GM23248 (cell line): Measurements from ENCODE around the gene CEBPG. TPM values are rescaled to one million over a fixed set of nuclear protein-coding genes. Genes with fewer than 3 reads are reported as not detected.

Source experiments
- DNase-seq: peaks from one replicate; pipeline ENCODE4 v3.0.0-alpha.2; 2015
- H2AFZ ChIP-seq: fragments of 200-600 bp; sonication (generic); 2 replicates; pipeline ENCODE4 v1.6.1; 2016; ENCODE audit warnings: antibody characterized with exemption
- H3F3A ChIP-seq: fragments of 200-600 bp; sonication (generic); 2 replicates; pipeline ENCODE4 v1.6.1; 2016; ENCODE audit warnings: mild to moderate bottlenecking, antibody characterized with exemption, mixed run types; ENCODE audit not compliant: insufficient read depth
- H3K27ac ChIP-seq: fragments of 200-600 bp; sonication (generic); 2 replicates; pipeline ENCODE4 v1.5.1; 2016; ENCODE audit warnings: mild to moderate bottlenecking
- H3K27me3 ChIP-seq: fragments of 200-600 bp; sonication (generic); replicated peaks from 2 replicates; pipeline ENCODE4 v1.6.1; 2016; ENCODE audit warnings: mild to moderate bottlenecking; ENCODE audit not compliant: insufficient read depth
- H3K36me3 ChIP-seq: fragments of 200-600 bp; sonication (generic); 2 replicates; pipeline ENCODE4 v1.6.1; 2016; ENCODE audit warnings: low read depth, mild to moderate bottlenecking
- H3K4me1 ChIP-seq: fragments of 200-600 bp; sonication (generic); 2 replicates; pipeline ENCODE4 v1.6.1; 2016; ENCODE audit warnings: mild to moderate bottlenecking; ENCODE audit not compliant: insufficient read depth
- H3K4me2 ChIP-seq: fragments of 200-600 bp; sonication (generic); one replicate; pipeline ENCODE4 v1.6.1; 2016; ENCODE audit warnings: mild to moderate bottlenecking; ENCODE audit not compliant: unreplicated experiment
- H3K4me3 ChIP-seq: fragments of 200-600 bp; sonication (generic); 2 replicates; pipeline ENCODE4 v1.5.1; 2016; ENCODE audit warnings: mild to moderate bottlenecking
- H3K79me2 ChIP-seq: fragments of 200-600 bp; sonication (generic); 2 replicates; pipeline ENCODE4 v1.6.1; 2016; ENCODE audit warnings: mild to moderate bottlenecking; ENCODE audit not compliant: insufficient read depth
- H3K9ac ChIP-seq: fragments of 200-600 bp; sonication (generic); 2 replicates; pipeline ENCODE4 v1.6.1; 2016; ENCODE audit warnings: mild to moderate bottlenecking
- H3K9me2 ChIP-seq: fragments of 200-600 bp; sonication (generic); 2 replicates; pipeline ENCODE4 v1.6.1; 2016; ENCODE audit warnings: mixed run types, mild to moderate bottlenecking, moderate library complexity; ENCODE audit not compliant: insufficient read depth
- H3K9me3 ChIP-seq: fragments of 200-600 bp; sonication (generic); one replicate; pipeline ENCODE4 v1.6.1; 2017; ENCODE audit warnings: low read depth
- H4K20me1 ChIP-seq: fragments of 200-600 bp; sonication (generic); 2 replicates; pipeline ENCODE4 v1.6.0; 2016; ENCODE audit not compliant: insufficient read depth
- EZH2 ChIP-seq: fragments of 200-600 bp; sonication (generic); IDR thresholded peaks from 2 replicates; pipeline ENCODE4 v1.6.1; 2018; ENCODE audit warnings: antibody characterized with exemption, mild to moderate bottlenecking; ENCODE audit not compliant: insufficient read depth, poor library complexity, severe bottlenecking
- EZH2phosphoT487 ChIP-seq: fragments of 200-600 bp; sonication (generic); IDR thresholded peaks from 2 replicates; pipeline ENCODE4 v1.6.1; 2018; ENCODE audit warnings: antibody characterized with exemption, moderate library complexity, mild to moderate bottlenecking, low read depth; ENCODE audit not compliant: insufficient read depth
- WGBS, 2 experiments: methylation state at CpG; one replicate each; pipeline ENCODE4 v1.1.6; 2015 to 2017; ENCODE audit warnings: low lambda C conversion rate in 2 of 2, low coverage in 1 of 2; ENCODE audit errors: missing lambda C conversion rate in 2 of 2; 5-methylcytosine and 5-hydroxymethylcytosine counted together
- in situ Hi-C: fragments of 300-500 bp; cut with MboI; formaldehyde crosslinking; loops from 2 replicates; pipeline ENCODE4 v1.15.0; 2020
- polyA plus RNA-seq: library from polyadenylated mRNA; unstranded; fragments of >200 nt; fragmentation: Nextera tagmentation; extraction: Ambion mirVana; gene quantifications from 2 replicates; pipeline ENCODE4 v1.2.1, GENCODE V29; 2016
- total RNA-seq: library from RNA; depleted of rRNA; stranded (reverse); fragments of >200 nt; shearing (Covaris generic); gene quantifications from 2 replicates; pipeline ENCODE4 v1.2.3, GENCODE V29; 2014

Gene CEBPG
- total and polyA plus RNA-seq, 2 experiments from 2014 or later: 27.6 to 36.2 TPM

DNA sequence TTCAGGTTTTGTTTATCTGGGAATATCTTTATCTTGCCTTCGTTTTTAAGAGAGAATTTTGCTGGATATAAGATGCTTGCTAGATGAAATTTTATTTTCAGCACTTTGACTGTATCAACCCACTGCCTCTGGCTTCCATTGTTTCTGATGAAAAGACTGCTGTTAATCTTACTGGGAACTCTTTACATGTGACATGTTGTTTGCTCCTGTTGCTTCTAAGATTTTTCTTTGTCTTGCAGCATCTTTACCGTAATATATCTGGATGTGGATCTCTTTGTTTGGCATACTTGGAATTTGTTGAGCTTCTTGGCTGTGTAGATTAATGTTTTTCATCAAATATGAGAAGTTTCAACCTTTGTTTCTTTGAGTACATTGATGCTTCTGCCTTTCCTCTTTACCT is 18.0 kb upstream of the CEBPG start:
- H4K20me1 ChIP-seq: no peaks in the 10 kb centered on the region
- no peak for DNase-seq
- H3F3A ChIP-seq: 0 out of 2 replicates have a peak, but pooled peaks cover 7% of the 10 kb centered on the region
- in situ Hi-C loops: no loop called here
- no peaks in the 10 kb centered on the region for H3K9me2 ChIP-seq
- WGBS, 2 experiments: 44 to 52% methylated on average over 2 of the region's 2 CpGs
- H3K9me3 ChIP-seq: peaks cover 7% of the 10 kb centered on the region
- H3K4me2 ChIP-seq: no peak overlapping the region
- peaks cover 5% of the 10 kb centered on the region; the same call in 1 of the 2 replicates for H3K4me1 ChIP-seq
- H2AFZ ChIP-seq: no peak overlapping the region
- no peaks in the 10 kb centered on the region for H3K36me3 ChIP-seq
- no peak for TF ChIP-seq EZH2phosphoT487
- TF ChIP-seq EZH2: no peak
- H3K27me3 ChIP-seq: peaks cover 22% of the 10 kb centered on the region; the same call in 1 of the 2 replicates
- H3K27ac ChIP-seq: no peak overlapping the region
- no peak overlapping the region for H3K4me3 ChIP-seq
- H3K9ac ChIP-seq: no peak overlapping the region
- H3K79me2 ChIP-seq: no peaks in the 10 kb centered on the region

DNA sequence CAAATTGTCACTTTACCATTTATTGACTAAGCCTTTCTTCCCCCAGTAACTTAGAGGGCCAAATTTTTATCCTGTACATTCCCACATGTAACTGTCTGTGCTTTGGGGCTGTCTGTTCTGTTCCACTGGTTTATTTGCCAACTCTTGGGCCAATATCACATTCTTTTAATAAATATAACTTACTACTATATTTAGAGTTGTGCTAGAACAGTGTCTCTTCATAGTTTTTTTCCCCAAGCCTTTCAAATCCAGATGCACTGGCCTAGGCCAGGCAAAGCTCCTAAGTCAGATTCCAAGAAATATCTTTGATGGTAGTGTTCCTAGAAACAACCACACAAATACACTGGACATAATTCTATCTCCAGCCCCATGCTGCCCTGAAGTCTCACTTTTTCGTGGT is 16.0 kb upstream of the CEBPG start:
- Histone ChIP-seq H3K9me3 (peaks cover 7% of the 10 kb centered on the region), H3K9me2 (no peaks in the 10 kb centered on the region), H3K27ac (no peak overlapping the region), H3K36me3 (no peaks in the 10 kb centered on the region), H3K27me3 (peaks cover 36% of the 10 kb centered on the region), H3K9ac (no peak overlapping the region), H3K79me2 (no peaks in the 10 kb centered on the region), H3F3A (no peaks in the 10 kb centered on the region), H3K4me2 (no peak overlapping the region), H3K4me1 (no peaks in the 10 kb centered on the region), H4K20me1 (no peaks in the 10 kb centered on the region), H2AFZ (no peak overlapping the region), H3K4me3 (no peak overlapping the region)
- no peak for DNase-seq
- in situ Hi-C loops: no loop called here
- TF ChIP-seq EZH2 (no peak), EZH2phosphoT487 (no peak)
- WGBS, 2 experiments: 0% methylated on average over 1 of the region's 1 CpG

DNA sequence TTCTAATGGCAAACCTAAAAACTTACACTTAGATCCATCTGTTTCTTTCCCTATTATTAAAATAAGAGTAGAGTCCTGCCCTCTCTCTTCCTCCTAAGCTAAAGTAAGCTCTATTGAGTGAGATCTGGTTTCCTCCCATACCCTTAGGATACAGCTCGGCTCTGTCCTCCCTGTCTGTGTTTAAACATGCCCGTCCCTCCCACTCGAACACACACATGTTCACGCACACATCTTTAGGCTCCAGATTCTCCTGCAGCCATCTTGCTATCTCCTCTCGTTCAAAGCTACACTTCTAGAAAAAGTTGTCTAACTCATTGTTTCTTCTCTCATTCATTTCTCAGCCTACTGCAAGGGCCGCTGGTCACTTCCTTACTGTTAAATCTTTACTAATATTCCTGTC is 15.1 kb upstream of the CEBPG start:
- Histone ChIP-seq H3F3A (no peaks in the 10 kb centered on the region), H3K79me2 (no peaks in the 10 kb centered on the region), H3K9ac (no peak overlapping the region), H3K27ac (no peak overlapping the region), H3K36me3 (no peaks in the 10 kb centered on the region), H3K9me2 (no peaks in the 10 kb centered on the region), H4K20me1 (no peaks in the 10 kb centered on the region), H3K4me1 (no peaks in the 10 kb centered on the region), H3K4me2 (no peak overlapping the region), H2AFZ (no peak overlapping the region), H3K4me3 (no peak overlapping the region), H3K27me3 (peaks cover 42% of the 10 kb centered on the region), H3K9me3 (peaks cover 7% of the 10 kb centered on the region)
- 66 to 69% methylated on average over 6 of the region's 6 CpGs for WGBS, 2 experiments
- no peak for DNase-seq
- no peak for TF ChIP-seq EZH2
- no peak for TF ChIP-seq EZH2phosphoT487
- in situ Hi-C loops: no loop called here

DNA sequence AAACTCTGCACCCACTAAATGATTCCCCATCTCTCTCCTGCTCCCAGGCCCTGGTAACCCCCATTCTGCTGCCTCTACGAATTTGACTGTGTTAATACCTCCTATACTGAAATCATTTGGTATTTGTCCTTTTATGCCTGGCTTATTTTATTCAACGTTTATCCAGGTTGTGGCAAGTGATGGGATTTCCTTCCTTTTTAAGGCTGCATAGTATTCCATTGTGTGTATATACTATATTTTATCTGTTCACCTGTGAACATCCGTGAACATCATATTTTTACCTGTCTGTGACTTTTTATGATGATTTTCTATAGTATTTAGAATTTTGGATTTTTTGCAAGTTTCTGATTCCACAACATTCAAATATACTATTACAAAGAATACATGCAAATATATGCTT is 13.9 kb upstream of the CEBPG start:
- no peak for DNase-seq
- Histone ChIP-seq H4K20me1 (no peaks in the 10 kb centered on the region), H3K9me3 (peaks cover 7% of the 10 kb centered on the region), H3K9me2 (no peaks in the 10 kb centered on the region), H3K4me2 (no peak overlapping the region), H3K36me3 (no peaks in the 10 kb centered on the region), H2AFZ (no peak overlapping the region), H3K27me3 (peaks cover 51% of the 10 kb centered on the region), H3K4me3 (no peak overlapping the region), H3K27ac (no peak overlapping the region), H3F3A (no peaks in the 10 kb centered on the region), H3K4me1 (no peaks in the 10 kb centered on the region), H3K79me2 (no peaks in the 10 kb centered on the region), H3K9ac (no peak overlapping the region)
- in situ Hi-C loops: no loop called here
- 39 to 42% methylated on average over 3 of the region's 3 CpGs for WGBS, 2 experiments
- TF ChIP-seq EZH2 (no peak), EZH2phosphoT487 (no peak)
